ENCODE data around the gene SMIM28. TPM values are rescaled to one million over a fixed set of nuclear protein-coding genes. Genes with fewer than 3 reads are reported as not detected.

Gene SMIM28
- total RNA-seq, 2 donors from 2014 or later, result not detected

- intact Hi-C loops (cut with DNase I), result no loop called here
- TF ChIP-seq POLR2AphosphoS5 (IDR thresholded peaks at IDR 0.05) (no peak), CTCF (IDR thresholded peaks at IDR 0.05) (no peak), POLR2A (IDR thresholded peaks at IDR 0.05) (no peak)
- no peak for DNase-seq (ENCODE audit: low spot score)
These were observed 663 bp upstream of the SMIM28 start for GRCh38 chr6:138377042-138377441.

GRCh38 chr6:138378463-138378862 lies 758 bp downstream of the SMIM28 start:
- 44% methylated on average over 4 of the region's 4 CpGs for WGBS
- Histone ChIP-seq H3K27ac (no peak overlapping the region), H3K4me1 (replicated peaks) (no peaks in the 10 kb centered on the region), H3K27me3 (replicated peaks; ENCODE audit: insufficient read depth) (no peaks in the 10 kb centered on the region), H3K4me3 (no peak overlapping the region), H3K36me3 (no peaks in the 10 kb centered on the region), H3K9me3 (no peaks in the 10 kb centered on the region)
- intact Hi-C loops (cut with DNase I), result no loop called here
- no peak for TF ChIP-seq POLR2AphosphoS5 (IDR thresholded peaks at IDR 0.05)
- no peak for TF ChIP-seq CTCF (IDR thresholded peaks at IDR 0.05)
- no peak for TF ChIP-seq POLR2A (IDR thresholded peaks at IDR 0.05)
- no peak for DNase-seq (ENCODE audit: low spot score)

More at GRCh38 chr6:138377042-138377441, 663 bp upstream of the SMIM28 start:
- no peak overlapping the region for H3K27ac ChIP-seq
- H3K4me1 ChIP-seq (replicated peaks), result no peaks in the 10 kb centered on the region
- no peaks in the 10 kb centered on the region for H3K9me3 ChIP-seq
- H3K27me3 ChIP-seq (replicated peaks; ENCODE audit: insufficient read depth), result no peaks in the 10 kb centered on the region
- no peak overlapping the region for H3K4me3 ChIP-seq
- no peaks in the 10 kb centered on the region for H3K36me3 ChIP-seq

GRCh38 chr6:138382498-138383265 lies 5.0 kb downstream of the SMIM28 start:
- WGBS, result 83% methylated on average over 8 of the region's 8 CpGs
- no peaks in the 10 kb centered on the region for H3K27me3 ChIP-seq (replicated peaks; ENCODE audit: insufficient read depth)
- H3K4me1 ChIP-seq (replicated peaks), result no peaks in the 10 kb centered on the region
- TF ChIP-seq POLR2AphosphoS5 (IDR thresholded peaks at IDR 0.05) (no peak), CTCF (IDR thresholded peaks at IDR 0.05) (no peak), POLR2A (IDR thresholded peaks at IDR 0.05) (no peak)
- peak overlapping the region in 1 of 2 donors; percentile 30 for H3K27ac ChIP-seq
- H3K36me3 ChIP-seq, result no peaks in the 10 kb centered on the region
- no peaks in the 10 kb centered on the region for H3K9me3 ChIP-seq
- no peak for DNase-seq (ENCODE audit: low spot score)
- intact Hi-C loops (cut with DNase I), result no loop called here
- no peak overlapping the region for H3K4me3 ChIP-seq

- WGBS, result 54% methylated on average over 3 of the region's 3 CpGs
- no peak for TF ChIP-seq POLR2A (IDR thresholded peaks at IDR 0.05)
- TF ChIP-seq POLR2AphosphoS5 (IDR thresholded peaks at IDR 0.05), result no peak
- no peak for TF ChIP-seq CTCF (IDR thresholded peaks at IDR 0.05)
These were observed 6.1 kb downstream of the SMIM28 start for GRCh38 chr6:138383776-138384175.

GRCh38 chr6:138386897-138387296 lies 9.2 kb downstream of the SMIM28 start:
- Histone ChIP-seq H3K27ac (peak overlapping the region; percentile 77 to 87), H3K27me3 (replicated peaks; ENCODE audit: insufficient read depth) (no peaks in the 10 kb centered on the region), H3K36me3 (no peaks in the 10 kb centered on the region), H3K9me3 (no peaks in the 10 kb centered on the region), H3K4me1 (replicated peaks) (no peaks in the 10 kb centered on the region), H3K4me3 (no peak overlapping the region)
- DNase-seq (ENCODE audit: low spot score), result no peak
- intact Hi-C loops (cut with DNase I), result no loop called here
- 94% methylated on average over 3 of the region's 3 CpGs for WGBS
- no peak for TF ChIP-seq CTCF (IDR thresholded peaks at IDR 0.05)
- no peak for TF ChIP-seq POLR2A (IDR thresholded peaks at IDR 0.05)
- no peak for TF ChIP-seq POLR2AphosphoS5 (IDR thresholded peaks at IDR 0.05)

More at GRCh38 chr6:138383776-138384175, 6.1 kb downstream of the SMIM28 start:
- Histone ChIP-seq H3K4me1 (replicated peaks) (no peaks in the 10 kb centered on the region), H3K27ac (peak overlapping the region in 1 of 2 donors; percentile 30), H3K4me3 (no peak overlapping the region), H3K27me3 (replicated peaks; ENCODE audit: insufficient read depth) (no peaks in the 10 kb centered on the region), H3K9me3 (no peaks in the 10 kb centered on the region), H3K36me3 (no peaks in the 10 kb centered on the region)
- intact Hi-C loops (cut with DNase I), result no loop called here
- DNase-seq (ENCODE audit: low spot score), result no peak
